H1 (cell line): ENCODE measurements around the gene NEURL4.

ENCODE experiments used
- CEBPB ChIP-seq: IDR thresholded peaks from 2 replicates; pipeline ENCODE4 v1.6.1; 2012; ENCODE audit warnings: low read depth, low read length
- EP300 ChIP-seq, 2 experiments: IDR thresholded peaks; 1 replicate in 1 of 2; 2 replicates in 1 of 2; pipeline ENCODE4 v1.6.1; 2011 to 2012; ENCODE audit warnings: low read depth in 2 of 2, low read length in 2 of 2, mild to moderate bottlenecking in 2 of 2, borderline replicate concordance in 1 of 2, inconsistent platforms in 1 of 2, moderate library complexity in 1 of 2
- KDM5A ChIP-seq: fragments of 200-600 bp; IDR thresholded peaks from 2 replicates; pipeline ENCODE4 v1.7.1; 2012; ENCODE audit warnings: mild to moderate bottlenecking, low read length, inconsistent platforms, mixed read lengths
- NRF1 ChIP-seq: IDR thresholded peaks from 2 replicates; pipeline ENCODE4 v1.6.1; 2011; ENCODE audit warnings: mild to moderate bottlenecking, low read depth, low read length, improper control_type of control experiment
- POLR2A ChIP-seq, 2 experiments: IDR thresholded peaks; 1 replicate in 1 of 2; 2 replicates in 1 of 2; pipeline ENCODE4 v1.6.1; 2011; ENCODE audit warnings: low read depth in 2 of 2, low read length in 2 of 2, mild to moderate bottlenecking in 2 of 2; ENCODE audit errors: control extremely low read depth in 1 of 2
- POLR2AphosphoS5 ChIP-seq: IDR thresholded peaks from 2 replicates; pipeline ENCODE4 v1.6.1; 2011; ENCODE audit warnings: low read depth, low read length
- RAD21 ChIP-seq, 2 experiments: IDR thresholded peaks in 1 of 2; conservative IDR thresholded peaks in 1 of 2; 2 replicates each; pipeline ENCODE4 v1.6.1; 2011; ENCODE audit warnings: low read depth in 2 of 2, low read length in 2 of 2, improper control_type of control experiment in 1 of 2, inconsistent platforms in 1 of 2, mild to moderate bottlenecking in 1 of 2, moderate library complexity in 1 of 2
- TAF1 ChIP-seq: IDR thresholded peaks from 2 replicates; pipeline ENCODE4 v1.6.1; 2011; ENCODE audit warnings: mild to moderate bottlenecking, low read depth, low read length
- TBP ChIP-seq: IDR thresholded peaks from 2 replicates; pipeline ENCODE4 v1.6.1; 2011; ENCODE audit warnings: low read depth, low read length, improper control_type of control experiment
- TF ChIP-seq, protein P1 (sequence below), 3 experiments: IDR thresholded peaks; 1 replicate in 2 of 3; 2 replicates in 1 of 3; pipeline versions ENCODE4 v1.5.1 to v1.6.1; 2011; ENCODE audit warnings: low read length in 3 of 3, mild to moderate bottlenecking in 3 of 3, inconsistent platforms in 2 of 3, low read depth in 1 of 3, moderate library complexity in 1 of 3; ENCODE audit not compliant: insufficient read depth in 1 of 3; ENCODE audit errors: control extremely low read depth in 1 of 3
- TF ChIP-seq, protein P2 (sequence below): IDR thresholded peaks from 2 replicates; pipeline ENCODE4 v1.6.1; 2011; ENCODE audit warnings: low read depth, mild to moderate bottlenecking, low read length; ENCODE audit not compliant: insufficient read depth

DNA sequence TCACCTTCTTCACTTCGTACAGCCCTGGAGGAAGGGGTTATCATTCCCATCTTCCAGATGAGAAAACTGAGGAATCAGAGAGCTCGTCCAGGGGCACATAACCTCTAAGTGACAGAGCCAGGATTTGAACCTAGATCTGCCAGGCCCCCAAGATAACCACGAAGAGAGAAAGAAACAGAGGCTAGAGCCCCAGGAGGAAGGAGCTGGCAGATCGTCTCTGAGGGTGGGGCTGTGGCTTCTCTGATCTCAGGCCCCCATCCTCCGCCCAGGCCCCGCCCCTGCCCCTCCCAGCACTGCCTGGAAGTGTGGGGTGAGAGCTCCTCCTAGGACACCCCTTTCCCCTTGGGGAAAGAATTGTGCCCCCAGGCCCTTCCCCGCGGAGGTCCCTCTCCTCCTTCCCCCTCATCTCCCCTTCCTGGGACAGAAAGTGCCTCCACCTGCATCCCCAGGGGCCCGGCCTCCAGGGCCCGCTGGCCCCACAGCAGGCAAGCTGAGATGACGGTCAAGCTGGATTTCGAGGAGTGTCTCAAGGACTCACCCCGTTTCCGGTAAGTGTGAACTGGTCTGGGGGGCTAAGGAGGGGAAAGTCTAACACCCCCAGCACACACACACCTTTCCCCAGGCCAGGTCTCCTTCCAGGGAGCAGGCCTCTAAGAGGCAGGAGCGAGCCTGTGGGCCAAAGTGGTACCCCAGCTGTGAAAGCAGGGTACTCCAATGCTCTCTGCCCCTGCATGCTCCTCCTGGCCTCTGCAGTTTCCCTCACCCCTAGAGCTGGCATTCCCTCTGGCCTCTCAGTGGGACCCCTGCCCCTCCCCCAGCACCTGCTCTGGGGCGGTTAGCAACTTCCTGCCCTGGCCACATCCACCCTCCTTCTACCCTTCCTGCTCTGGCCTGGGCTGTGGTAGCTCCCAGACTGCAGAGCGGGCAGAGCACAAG, 7.4 kb upstream of the NEURL4 start, which contains the start of gene ACAP1:
- TF ChIP-seq TBP (0 out of 2 replicates have a peak, but pooled peaks have one; percentile 20), POLR2AphosphoS5 (no peak; the same call in 1 of the 2 replicates), RAD21 (IDR thresholded peaks at IDR 0.05 in 1 of 2, conservative IDR thresholded peaks at IDR 0.05 in 1 of 2; ENCODE audit: low read depth in 2 of 2, low read length in 2 of 2) (peak in 1 of 2 experiments; percentile 16; a peak in 1 of 4 replicates), POLR2A (IDR thresholded peaks at IDR 0.05; ENCODE audit: control extremely low read depth in 1 of 2, low read depth in 2 of 2, low read length in 2 of 2) (peak in 1 of 2 experiments; percentile 32; a peak in 2 of 3 replicates), TAF1 (no peak), KDM5A (no peak), EP300 (IDR thresholded peaks at IDR 0.05; ENCODE audit: borderline replicate concordance in 1 of 2, low read depth in 2 of 2, low read length in 2 of 2) (peak in 1 of 2 experiments; percentile 52; a peak in 1 of 3 replicates), CEBPB (no peak), NRF1 (no peak)
- TF ChIP-seq, protein P1, sequence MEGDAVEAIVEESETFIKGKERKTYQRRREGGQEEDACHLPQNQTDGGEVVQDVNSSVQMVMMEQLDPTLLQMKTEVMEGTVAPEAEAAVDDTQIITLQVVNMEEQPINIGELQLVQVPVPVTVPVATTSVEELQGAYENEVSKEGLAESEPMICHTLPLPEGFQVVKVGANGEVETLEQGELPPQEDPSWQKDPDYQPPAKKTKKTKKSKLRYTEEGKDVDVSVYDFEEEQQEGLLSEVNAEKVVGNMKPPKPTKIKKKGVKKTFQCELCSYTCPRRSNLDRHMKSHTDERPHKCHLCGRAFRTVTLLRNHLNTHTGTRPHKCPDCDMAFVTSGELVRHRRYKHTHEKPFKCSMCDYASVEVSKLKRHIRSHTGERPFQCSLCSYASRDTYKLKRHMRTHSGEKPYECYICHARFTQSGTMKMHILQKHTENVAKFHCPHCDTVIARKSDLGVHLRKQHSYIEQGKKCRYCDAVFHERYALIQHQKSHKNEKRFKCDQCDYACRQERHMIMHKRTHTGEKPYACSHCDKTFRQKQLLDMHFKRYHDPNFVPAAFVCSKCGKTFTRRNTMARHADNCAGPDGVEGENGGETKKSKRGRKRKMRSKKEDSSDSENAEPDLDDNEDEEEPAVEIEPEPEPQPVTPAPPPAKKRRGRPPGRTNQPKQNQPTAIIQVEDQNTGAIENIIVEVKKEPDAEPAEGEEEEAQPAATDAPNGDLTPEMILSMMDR (IDR thresholded peaks at IDR 0.05; ENCODE audit: control extremely low read depth in 1 of 3, insufficient read depth in 1 of 3, low read depth in 1 of 3, low read length in 3 of 3): no peak
- TF ChIP-seq, protein P2, sequence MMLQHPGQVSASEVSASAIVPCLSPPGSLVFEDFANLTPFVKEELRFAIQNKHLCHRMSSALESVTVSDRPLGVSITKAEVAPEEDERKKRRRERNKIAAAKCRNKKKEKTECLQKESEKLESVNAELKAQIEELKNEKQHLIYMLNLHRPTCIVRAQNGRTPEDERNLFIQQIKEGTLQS: no peak
